HG03378 (cell line): Measurements from ENCODE around the gene CAMK2N1.

Source experiments
- ATAC-seq: cut with Tn5 transposase; IDR thresholded peaks from one replicate; pipeline ENCODE4 v1.9.1; 2021; ENCODE audit warnings: mild to moderate bottlenecking, moderate library complexity; ENCODE audit not compliant: unreplicated experiment

CAMK2N1 gene

GRCh38 chr1:20448671-20449071, 37.3 kb downstream of the CAMK2N1 start:
- no peak for ATAC-seq

- ATAC-seq = no peak
Observed at GRCh38 chr1:20447794-20448193, 38.2 kb downstream of the CAMK2N1 start.

GRCh38 chr1:20446796-20447195, 39.2 kb downstream of the CAMK2N1 start:
- no peak for ATAC-seq

GRCh38 chr1:20445956-20446355, 40.1 kb downstream of the CAMK2N1 start:
- no peak for ATAC-seq

- no peak for ATAC-seq
Observed at GRCh38 chr1:20443703-20444586, 42.1 kb downstream of the CAMK2N1 start.

DNA sequence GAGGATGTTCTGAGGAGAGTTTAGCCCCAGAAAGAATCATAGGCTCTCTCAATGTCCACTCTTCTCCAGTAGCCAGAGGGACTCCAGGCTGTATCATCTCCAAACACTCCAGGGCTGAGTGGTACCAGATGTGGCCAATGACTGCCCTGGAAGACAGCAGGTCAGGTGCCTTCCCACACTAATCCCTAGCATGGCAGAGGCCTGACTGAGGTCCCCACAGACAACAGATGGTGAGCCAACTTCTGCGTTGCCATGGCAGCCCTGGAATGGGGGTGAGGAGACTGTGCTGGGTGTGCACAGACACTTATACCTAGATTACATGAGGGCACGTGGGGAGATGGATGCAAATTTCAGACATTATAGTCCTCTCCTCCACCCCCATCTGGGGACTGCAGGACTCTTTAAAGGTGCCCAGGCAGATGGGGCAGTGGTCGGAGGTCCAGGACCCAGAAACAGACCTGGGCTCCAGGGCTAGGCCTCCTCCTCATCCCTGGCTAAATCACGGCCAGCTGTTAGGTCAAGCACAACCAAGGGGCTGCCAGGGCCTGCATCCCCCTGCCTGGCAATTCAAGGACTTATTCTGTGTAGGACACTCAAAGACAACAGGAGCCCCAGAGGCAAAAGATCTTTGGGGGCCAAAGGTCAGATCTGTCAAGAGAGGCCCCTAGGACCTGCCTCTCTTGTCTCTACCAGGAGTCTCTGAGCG, 42.9 kb downstream of the CAMK2N1 start:
- no peak for ATAC-seq

GRCh38 chr1:20440785-20441200, 45.2 kb downstream of the CAMK2N1 start:
- ATAC-seq = no peak

- no peak for ATAC-seq
Observed at GRCh38 chr1:20439282-20439681, 46.7 kb downstream of the CAMK2N1 start.

DNA sequence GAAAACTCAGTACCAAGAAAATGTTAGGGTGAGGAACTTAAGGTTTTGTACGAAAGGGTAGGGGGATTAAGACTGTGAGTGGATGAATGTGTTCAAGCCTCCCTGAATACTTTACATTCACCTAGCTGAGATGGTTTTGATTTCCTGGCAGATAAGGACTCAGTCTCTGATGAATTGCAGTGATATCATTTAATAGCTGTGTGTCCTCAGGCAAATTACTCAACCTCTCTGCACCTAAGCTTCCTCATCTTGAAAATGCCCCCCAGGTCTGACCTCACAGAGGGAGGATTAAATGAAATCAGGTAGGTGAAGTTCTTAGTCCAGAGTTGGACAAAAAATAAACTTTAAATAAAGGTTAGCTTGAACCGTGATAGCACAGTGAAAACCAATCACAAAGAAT, 48.4 kb downstream of the CAMK2N1 start:
- no peak for ATAC-seq

DNA sequence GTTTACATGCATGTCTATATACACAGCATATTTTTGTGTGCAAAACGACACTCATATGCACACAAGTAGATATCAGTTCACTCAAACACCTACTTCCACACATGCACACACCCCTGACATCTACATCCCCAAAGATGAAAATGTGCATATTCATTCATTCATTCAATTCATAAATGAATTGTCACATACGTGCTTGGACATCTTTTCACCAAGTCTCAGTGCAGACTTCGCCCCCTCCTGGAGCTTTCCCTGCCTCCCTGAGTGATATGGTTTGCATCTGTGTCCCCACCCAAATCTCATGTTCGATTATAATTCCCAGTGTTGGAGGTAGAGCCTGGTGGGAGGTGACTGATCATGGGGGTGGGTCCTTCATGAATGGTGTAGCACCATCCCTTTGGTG, 53.1 kb downstream of the CAMK2N1 start:
- no peak for ATAC-seq
